Endothelial cell of umbilical vein (primary cell): Measurements from ENCODE around the gene PIANP. TPM values are rescaled to one million over a fixed set of nuclear protein-coding genes. Genes with fewer than 3 reads are reported as not detected.

Source experiments
- BruUV-seq: library from RNA; stranded (reverse); fragments of 400-500 nt; replicated peaks from 2 replicates; lab custom pipeline; 2021; lab: Mats Ljungman, UMichigan
- CTCF ChIA-PET: fragments of 300-600, 350-600 bp; sonication (Branson Sonifier 250); formaldehyde crosslinking; loops from one replicate; lab custom pipeline; 2021; ENCODE audit warnings: antibody characterized with exemption, inconsistent platforms; lab: Charles Lee
- POLR2A ChIA-PET: fragments of 300-600, 350-600 bp; sonication (Branson Sonifier 250); formaldehyde crosslinking; loops from one replicate; lab custom pipeline; 2021; ENCODE audit warnings: antibody characterized with exemption, inconsistent platforms; lab: Charles Lee
- DNase-seq: peaks from one replicate; pipeline ENCODE4 v3.0.0-alpha.2; 2011; ENCODE audit warnings: low read depth, low spot score
- FAIRE-seq: peaks from 2 replicates; lab custom pipeline; 2011; peaks lifted over from hg19 to GRCh38; lab: Jason Lieb, UNC
- H2AFZ ChIP-seq: 2 replicates; pipeline ENCODE4 v1.6.0; 2012; ENCODE audit warnings: low read depth, low read length, control low read depth, inconsistent platforms
- H3K27ac ChIP-seq: 2 replicates; pipeline ENCODE4 v1.5.1; 2011; ENCODE audit warnings: low read depth, mild to moderate bottlenecking, control low read depth, low read length, moderate library complexity; ENCODE audit not compliant: insufficient read depth
- H3K27me3 ChIP-seq, 2 experiments: 2 replicates each; pipeline versions ENCODE4 v1.6.0 to v1.6.1; 2011; ENCODE audit warnings: low read length in 2 of 2, mixed read lengths in 1 of 2; ENCODE audit not compliant: control insufficient read depth in 2 of 2, insufficient read depth in 2 of 2
- H3K36me3 ChIP-seq, 2 experiments: 2 replicates in 1 of 2; 3 replicates in 1 of 2; pipeline ENCODE4 v1.5.1; 2011; ENCODE audit warnings: low read length in 2 of 2, mild to moderate bottlenecking in 1 of 2, moderate library complexity in 1 of 2; ENCODE audit not compliant: control insufficient read depth in 2 of 2, insufficient read depth in 2 of 2; ENCODE audit errors: extremely low read depth in 1 of 2
- H3K4me1 ChIP-seq: 3 replicates; pipeline ENCODE4 v1.5.1; 2011; ENCODE audit warnings: mild to moderate bottlenecking, low read length; ENCODE audit not compliant: control insufficient read depth, insufficient read depth; ENCODE audit errors: extremely low read depth
- H3K4me2 ChIP-seq: 2 replicates; pipeline ENCODE4 v1.6.1; 2011; ENCODE audit warnings: low read length, control low read depth, mixed read lengths; ENCODE audit not compliant: insufficient read depth
- H3K4me3 ChIP-seq, 3 experiments: fragments of 200-600 bp in 1 of 3; sonication (generic), shearing (Covaris generic) in 1 of 3; replicated peaks in 1 of 3; 2 replicates each; pipeline ENCODE4 v1.5.1; 2011 to 2016; ENCODE audit warnings: control low read depth in 3 of 3, low read length in 3 of 3, mild to moderate bottlenecking in 2 of 3, inconsistent platforms in 1 of 3, low read depth in 1 of 3, moderate library complexity in 1 of 3; ENCODE audit not compliant: insufficient read depth in 1 of 3
- H3K79me2 ChIP-seq: 2 replicates; pipeline ENCODE4 v1.6.0; 2012; ENCODE audit warnings: low read length, inconsistent platforms; ENCODE audit not compliant: control insufficient read depth, insufficient read depth
- H3K9ac ChIP-seq: replicated peaks from 2 replicates; pipeline ENCODE3; 2011; ENCODE audit warnings: low read length, control low read depth; ENCODE audit not compliant: insufficient read depth; ENCODE audit errors: extremely low read depth
- H3K9me1 ChIP-seq: replicated peaks from 3 replicates; pipeline ENCODE4 v1.6.0; 2011; ENCODE audit warnings: mild to moderate bottlenecking, low read length; ENCODE audit not compliant: control insufficient read depth, insufficient read depth; ENCODE audit errors: extremely low read depth
- H3K9me3 ChIP-seq: replicated peaks from 2 replicates; pipeline ENCODE4 v1.5.1; 2012; ENCODE audit warnings: low read length, inconsistent platforms; ENCODE audit not compliant: control insufficient read depth, insufficient read depth
- H4K20me1 ChIP-seq: replicated peaks from 2 replicates; pipeline ENCODE3; 2011; ENCODE audit warnings: mild to moderate bottlenecking, low read length; ENCODE audit not compliant: control insufficient read depth, insufficient read depth; ENCODE audit errors: extremely low read depth
- CTCF ChIP-seq, 2 donors: IDR thresholded peaks; 1 replicate in 1 of 2; 2 replicates in 1 of 2; pipeline ENCODE4 v1.5.1; 2011; ENCODE audit warnings: low read length in 2 of 2, mild to moderate bottlenecking in 2 of 2, moderate library complexity in 2 of 2, control low read depth in 1 of 2, inconsistent platforms in 1 of 2, low read depth in 1 of 2; ENCODE audit not compliant: insufficient read depth in 1 of 2; ENCODE audit errors: extremely low read depth in 1 of 2
- EZH2 ChIP-seq: IDR thresholded peaks from 2 replicates; pipeline ENCODE4 v1.6.1; 2012; ENCODE audit warnings: borderline replicate concordance, low read depth, mild to moderate bottlenecking, moderate library complexity, low read length, inconsistent platforms; ENCODE audit not compliant: severe bottlenecking
- FOS ChIP-seq: IDR thresholded peaks from 2 replicates; pipeline ENCODE4 v1.6.1; 2011; ENCODE audit warnings: mild to moderate bottlenecking, low read length, moderate library complexity, borderline replicate concordance; ENCODE audit not compliant: insufficient read depth
- GATA2 ChIP-seq: IDR thresholded peaks from 2 replicates; pipeline ENCODE4 v1.7.0; 2011; ENCODE audit warnings: low read depth, mild to moderate bottlenecking, moderate library complexity, mixed read lengths, low read length; ENCODE audit not compliant: insufficient read length, insufficient read depth
- JUN ChIP-seq: IDR thresholded peaks from 2 replicates; pipeline ENCODE4 v1.6.1; 2011; ENCODE audit warnings: borderline replicate concordance, low read depth; ENCODE audit not compliant: insufficient read length, insufficient read depth
- MAX ChIP-seq: IDR thresholded peaks from 2 replicates; pipeline ENCODE4 v1.6.1; 2011; ENCODE audit not compliant: insufficient read depth, insufficient read length
- MYC ChIP-seq: IDR thresholded peaks from one replicate; pipeline ENCODE4 v1.6.1; 2011; ENCODE audit warnings: mild to moderate bottlenecking, low read depth, low read length
- POLR2A ChIP-seq: IDR thresholded peaks from 2 replicates; pipeline ENCODE4 v1.6.1; 2012; ENCODE audit warnings: low read depth, mild to moderate bottlenecking, control low read depth, low read length
- POLR2AphosphoS5 ChIP-seq: IDR thresholded peaks from 2 replicates; pipeline ENCODE4 v1.6.1; 2012; ENCODE audit warnings: low read depth, mild to moderate bottlenecking, control low read depth, low read length, moderate library complexity; ENCODE audit not compliant: insufficient read depth
- dilution Hi-C: fragments of 300-500 bp; cut with MboI; formaldehyde crosslinking; loops from one replicate; pipeline ENCODE4 v1.15.0; 2019; ENCODE audit warnings: low sequenced_read_pairs; ENCODE audit not compliant: extremely low pct_ligation_motif_present
- intact Hi-C: fragments of 100-400 bp; cut with micrococcal nuclease; formaldehyde crosslinking; loops from one replicate; pipeline ENCODE4 v1.10.0; 2022
- polyA plus RNA-seq, 4 experiments: library from polyadenylated mRNA; depleted of rRNA in 3 of 4; stranded (reverse) in 3 of 4; unstranded in 1 of 4; fragments of >200 nt; gene quantifications; 2 replicates each; pipeline versions ENCODE4 v1.2.1 to v1.2.3, GENCODE V29; 2011 to 2012; ENCODE audit warnings: missing spikeins in 1 of 4
- total RNA-seq: library from RNA; stranded (reverse); gene quantifications from 2 replicates; pipeline ENCODE4 v1.2.3, GENCODE V29; 2021

PIANP gene
- total and polyA plus RNA-seq, 2 donors (not counting 3 experiments of a cell fraction or from before 2014, with no cell fraction given), result 0.10 to 0.55 TPM

- intact Hi-C loops, result loop anchor here (1.0 to 2.0 kb wide), 5 partner anchors 16 to 189 kb away; partner anchors contain the start of genes ACRBP, COPS7A, USP5 and ZNF384
Measured at GRCh38 chr12:6662906-6663742, 37.5 kb downstream of the PIANP start, which contains the start of gene ING4. Gene ING4 (minus strand): TSS chr12:6663119. CDS start chr12:6663101, 18 bp downstream.

More at GRCh38 chr12:6662906-6663742, 37.5 kb downstream of the PIANP start, which contains the start of gene ING4:
- FAIRE-seq (peak; percentile 99), DNase-seq (peak; percentile 99)
- TSS peak; percentile 96 for BruUV-seq
- Histone ChIP-seq H3K9me3 (no peaks in the 10 kb centered on the region), H3K79me2 (peaks cover 7% of the 10 kb centered on the region), H3K36me3 (peaks cover 6 to 16% of the 10 kb centered on the region in 2 experiments), H3K9me1 (no peaks in the 10 kb centered on the region), H3K27ac (peak within 1 kb of the TSS; percentile 61), H3K9ac (peak within 1 kb of the TSS; percentile 92), H3K4me3 (peak within 1 kb of the TSS; percentile 23 to 95 (median 82)), H3K4me1 (peaks cover 10% of the 10 kb centered on the region), H3K27me3 (no peaks in the 10 kb centered on the region), H3K4me2 (peak within 1 kb of the TSS; percentile 91), H4K20me1 (no peaks in the 10 kb centered on the region), H2AFZ (peak within 1 kb of the TSS; percentile 81)
- CTCF ChIA-PET, result no interaction called here
- dilution Hi-C loops, result no loop called here
- peak; percentile 60 for TF ChIP-seq POLR2A
- TF ChIP-seq MAX, result no peak
- TF ChIP-seq POLR2AphosphoS5, result peak; percentile 76
- no peak for TF ChIP-seq GATA2
- TF ChIP-seq EZH2, result no peak
- TF ChIP-seq JUN, result peak; percentile 89
- no peak for TF ChIP-seq FOS
- no peak for TF ChIP-seq MYC
- no peak for TF ChIP-seq CTCF (IDR thresholded peaks at IDR 0.05; ENCODE audit: extremely low read depth in 1 of 2, insufficient read depth in 1 of 2, low read depth in 1 of 2, low read length in 2 of 2)
- POLR2A ChIA-PET, result interaction anchor here (0.7 kb wide), 1 partner anchor 90 kb away, joined by 3 read pairs; the partner anchor contains the start of gene MLF2
